ENCODE data around the gene ELAVL3. TPM values are rescaled to one million over a fixed set of nuclear protein-coding genes. Genes with fewer than 3 reads are reported as not detected.

The ELAVL3 gene
- total and polyA plus RNA-seq, 2 of the 8 experiments (the other 6 are each of a cell fraction or from before 2014, with no cell fraction given): 0.80 to 1.0 TPM

- Histone ChIP-seq H2BK20ac (ENCODE audit: low read length) (no peak overlapping the region), H2BK12ac (ENCODE audit: low read depth, low read length) (peak overlapping the region; percentile 60; the same call in 1 of the 2 replicates), H2BK15ac (ENCODE audit: low read length) (no peak overlapping the region), H3K23ac (ENCODE audit: insufficient read length) (no peak overlapping the region), H3K4me2 (ENCODE audit: insufficient read depth in 1 of 2, low read depth in 2 of 2, low read length in 2 of 2) (peak overlapping the region; percentile 34 to 65; a peak in 3 of 4 replicates), H4K5ac (ENCODE audit: insufficient read length, low read depth, low read length) (no peak overlapping the region), H3K18ac (ENCODE audit: extremely low read depth, low read length) (peak overlapping the region; percentile 68), H2AK5ac (ENCODE audit: low read depth, low read length) (0 out of 2 replicates have a peak overlapping the region, but pooled peaks have one; percentile 75), H2BK120ac (replicated peaks; ENCODE audit: low read depth, low read length) (no peak overlapping the region), H3K79me1 (ENCODE audit: low read depth, low read length) (no peaks in the 10 kb centered on the region), H3K4ac (replicated peaks; ENCODE audit: insufficient read length, low read depth, low read length) (peak overlapping the region; percentile 32), H2AFZ (ENCODE audit: low read length) (no peak overlapping the region; the same call in 1 of the 2 replicates), H3K27me3 (replicated peaks in 1 of 4; ENCODE audit: control insufficient read depth in 3 of 4, extremely low read depth in 1 of 4, insufficient read depth in 3 of 4, low read length in 3 of 4) (peaks cover 20 to 26% (median 23%) of the 10 kb centered on the region in 4 experiments), H3K9ac (replicated peaks in 1 of 4; ENCODE audit: extremely low read depth in 1 of 4, low read depth in 3 of 4, low read length in 3 of 4) (no peak overlapping the region), H3K4me3 (ENCODE audit: extremely low read depth in 1 of 4, insufficient read depth in 2 of 4, low read depth in 3 of 4, low read length in 4 of 4) (peak overlapping the region in 2 of 4 experiments; percentile 28 to 58; a peak in 5 of 8 replicates), H3K9me3 (ENCODE audit: insufficient read depth in 2 of 2, low read depth in 1 of 2, low read length in 1 of 2) (no peaks in the 10 kb centered on the region; a peak in 1 of 4 replicates), H3K79me2 (ENCODE audit: control insufficient read depth in 1 of 2, insufficient read depth in 2 of 2, low read length in 2 of 2) (no peaks in the 10 kb centered on the region), H3K14ac (ENCODE audit: insufficient read length) (no peak overlapping the region), H2BK5ac (ENCODE audit: low read depth, low read length) (no peak overlapping the region), H3K23me2 (ENCODE audit: low read depth, low read length) (peaks cover 7% of the 10 kb centered on the region; the same call in 1 of the 2 replicates), H3K4me1 (replicated peaks in 1 of 4; ENCODE audit: control insufficient read depth in 3 of 4, insufficient read depth in 4 of 4, low read length in 3 of 4) (peaks cover 0 to 17% (median 5%) of the 10 kb centered on the region in 4 experiments; a peak in 5 of 7 replicates), H4K91ac (replicated peaks; ENCODE audit: insufficient read length, low read length) (peak overlapping the region; percentile 70), H4K8ac (ENCODE audit: extremely low read depth, insufficient read depth, low read length) (peak overlapping the region; percentile 60; the same call in 1 of the 2 replicates), H4K20me1 (replicated peaks in 1 of 2; ENCODE audit: control insufficient read depth in 1 of 2, insufficient read depth in 2 of 2, low read length in 2 of 2) (peaks cover 0 to 7% of the 10 kb centered on the region in 2 experiments), H3K27ac (ENCODE audit: low read depth, low read length) (no peak overlapping the region), H3K36me3 (ENCODE audit: control insufficient read depth in 2 of 4, insufficient read depth in 4 of 4, low read length in 3 of 4) (no peaks in the 10 kb centered on the region; a peak in 1 of 8 replicates), H3K56ac (replicated peaks; ENCODE audit: insufficient read length, low read depth, low read length) (no peak overlapping the region)
- WGBS, 2 experiments (ENCODE audit: extremely low coverage in 1 of 2, insufficient coverage in 1 of 2, insufficient read length in 1 of 2, insufficient replicate concordance in 2 of 2, low coverage in 1 of 2, low lambda C conversion rate in 2 of 2, missing lambda C conversion rate in 1 of 2): 43% methylated on average over 18 of the region's 62 CpGs; no CpG with 5 or more reads in 1 of the 2 experiments
- DNase-seq (ENCODE audit: low read depth in 1 of 2, low spot score in 2 of 2) (peak; percentile 67 to 97), FAIRE-seq (no peak)
- CTCF ChIA-PET (ENCODE audit: partially characterized antibody): interaction anchor here (1.0 kb wide), 1 partner anchor 98 kb away, joined by 4 read pairs; no protein-coding TSS in a partner anchor
- POLR2A ChIA-PET (ENCODE audit: partially characterized antibody): interaction anchor here (0.7 to 3.9 kb wide), 8 partner anchors 11 to 219 kb away, joined by 3 to 20 read pairs (median 6); partner anchors contain the start of gene SWSAP1
- TF ChIP-seq GTF2F1 (IDR thresholded peaks at IDR 0.05; ENCODE audit: borderline replicate concordance, low read depth, low read length) (no peak), EP300 (IDR thresholded peaks at IDR 0.05; ENCODE audit: borderline replicate concordance in 1 of 2, low read depth in 2 of 2, low read length in 2 of 2) (peak in 1 of 2 experiments; percentile 63; a peak in 1 of 3 replicates), GABPA (IDR thresholded peaks at IDR 0.05; ENCODE audit: borderline replicate concordance, insufficient read depth, low read length) (no peak), EGR1 (IDR thresholded peaks at IDR 0.05; ENCODE audit: borderline replicate concordance, low read depth, low read length) (peak; percentile 59; the same call in 1 of the 2 replicates), YY1 (IDR thresholded peaks at IDR 0.05; ENCODE audit: low read depth, low read length) (peak; percentile 55; the same call in 1 of the 2 replicates), CREB1 (IDR thresholded peaks at IDR 0.05) (peak; percentile 56), SIRT6 (IDR thresholded peaks at IDR 0.05; ENCODE audit: low read length) (no peak), PHF8 (conservative IDR thresholded peaks at IDR 0.05; ENCODE audit: low read depth, low read length) (peak; percentile 49; the same call in 1 of the 2 replicates), HDAC2 (IDR thresholded peaks at IDR 0.05; ENCODE audit: borderline replicate concordance in 1 of 2, low read depth in 2 of 2, low read length in 2 of 2) (peak; percentile 57 to 68; a peak in 1 of 4 replicates)
Observed at GRCh38 chr19:11479090-11479897, 1.6 kb downstream of the ELAVL3 start.
